Chondrocyte (in vitro differentiated cells): ENCODE data around the gene PDCD5. TPM values are rescaled to one million over a fixed set of nuclear protein-coding genes. Genes with fewer than 3 reads are reported as not detected.

Experiments
- DNase-seq: peaks from one replicate; pipeline ENCODE4 v3.0.0; 2021; ENCODE audit warnings: mixed read lengths, low spot score
- H3K27ac Mint-ChIP-seq: one replicate; pipeline ENCODE4 v1.8.0; 2021; ENCODE audit warnings: mild to moderate bottlenecking, moderate library complexity, mixed read lengths; ENCODE audit not compliant: unreplicated experiment
- H3K27me3 Mint-ChIP-seq: 2 replicates; pipeline ENCODE4 v1.8.0; 2021; ENCODE audit warnings: low read depth, mixed read lengths
- H3K36me3 Mint-ChIP-seq: 2 replicates; pipeline ENCODE4 v1.8.0; 2021; ENCODE audit warnings: low read depth, mixed read lengths
- H3K4me1 Mint-ChIP-seq: 2 replicates; pipeline ENCODE4 v1.8.0; 2021; ENCODE audit warnings: low read depth, mild to moderate bottlenecking, mixed read lengths
- H3K4me3 Mint-ChIP-seq: one replicate; pipeline ENCODE4 v1.8.0; 2021; ENCODE audit warnings: mild to moderate bottlenecking, moderate library complexity, mixed read lengths; ENCODE audit not compliant: unreplicated experiment
- H3K9me3 Mint-ChIP-seq: 2 replicates; pipeline ENCODE4 v1.8.0; 2021; ENCODE audit warnings: low read depth, mixed read lengths
- total RNA-seq: library from RNA; stranded (reverse); gene quantifications from 3 replicates; pipeline ENCODE4 v1.2.1, GENCODE V29; 2021
- TF ChIP-seq, protein P1 (sequence below): fragments of 200-600 bp; sonication (generic); IDR thresholded peaks from 2 replicates; pipeline ENCODE4 v1.5.0; 2021; ENCODE audit warnings: antibody characterized with exemption, mild to moderate bottlenecking, moderate library complexity

PDCD5 gene
- total RNA-seq, 1 donor from 2014 or later: 108 TPM

DNA sequence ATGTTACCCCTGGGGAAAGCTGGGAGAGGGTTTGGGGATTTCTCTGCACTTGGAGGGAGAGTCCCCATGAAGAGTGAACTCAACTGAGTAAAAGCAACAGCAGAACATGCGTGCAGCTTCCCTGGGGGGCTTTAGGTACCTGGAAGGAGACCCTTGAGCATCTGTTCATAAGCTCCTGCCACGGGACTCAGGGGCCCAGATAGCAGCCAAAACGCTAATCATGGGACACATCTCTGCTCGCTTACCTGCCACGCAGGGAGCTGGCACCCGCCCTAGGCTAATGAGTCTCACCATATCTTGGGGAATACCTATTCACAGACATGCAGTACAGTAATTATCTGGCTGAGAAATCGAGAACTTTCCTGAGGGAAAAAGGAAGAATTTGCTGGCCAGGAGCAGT, 33.9 kb downstream of the PDCD5 start:
- Mint-ChIP-seq H3K36me3 (peaks cover 41% of the 10 kb centered on the region), H3K4me3 (no peak overlapping the region), H3K27me3 (no peaks in the 10 kb centered on the region)

DNA sequence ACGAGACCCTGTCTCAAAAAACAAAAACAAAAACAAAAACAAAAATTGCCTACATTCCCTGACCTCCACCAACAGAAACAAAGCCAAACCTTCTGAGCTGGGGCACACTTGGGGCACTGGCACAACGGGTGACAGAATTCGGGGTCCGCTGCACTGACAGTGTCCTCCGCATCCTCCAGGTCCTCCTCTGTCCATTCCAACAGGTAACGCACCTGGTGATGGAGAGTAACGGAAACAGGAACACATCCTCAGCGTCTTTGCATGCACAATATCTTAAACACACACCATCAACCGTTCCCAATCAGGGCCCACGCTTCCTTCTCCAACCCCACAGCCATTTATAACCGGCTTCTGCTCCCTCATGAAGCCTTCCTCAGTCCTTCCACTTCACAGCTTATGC, 34.6 kb downstream of the PDCD5 start:
- no peaks in the 10 kb centered on the region for H3K4me1 Mint-ChIP-seq
- no peak overlapping the region for H3K4me3 Mint-ChIP-seq
- peaks cover 10% of the 10 kb centered on the region for H3K9me3 Mint-ChIP-seq
- peak; percentile 57 for DNase-seq
- no peak overlapping the region for H3K27ac Mint-ChIP-seq
- TF ChIP-seq, protein P1, sequence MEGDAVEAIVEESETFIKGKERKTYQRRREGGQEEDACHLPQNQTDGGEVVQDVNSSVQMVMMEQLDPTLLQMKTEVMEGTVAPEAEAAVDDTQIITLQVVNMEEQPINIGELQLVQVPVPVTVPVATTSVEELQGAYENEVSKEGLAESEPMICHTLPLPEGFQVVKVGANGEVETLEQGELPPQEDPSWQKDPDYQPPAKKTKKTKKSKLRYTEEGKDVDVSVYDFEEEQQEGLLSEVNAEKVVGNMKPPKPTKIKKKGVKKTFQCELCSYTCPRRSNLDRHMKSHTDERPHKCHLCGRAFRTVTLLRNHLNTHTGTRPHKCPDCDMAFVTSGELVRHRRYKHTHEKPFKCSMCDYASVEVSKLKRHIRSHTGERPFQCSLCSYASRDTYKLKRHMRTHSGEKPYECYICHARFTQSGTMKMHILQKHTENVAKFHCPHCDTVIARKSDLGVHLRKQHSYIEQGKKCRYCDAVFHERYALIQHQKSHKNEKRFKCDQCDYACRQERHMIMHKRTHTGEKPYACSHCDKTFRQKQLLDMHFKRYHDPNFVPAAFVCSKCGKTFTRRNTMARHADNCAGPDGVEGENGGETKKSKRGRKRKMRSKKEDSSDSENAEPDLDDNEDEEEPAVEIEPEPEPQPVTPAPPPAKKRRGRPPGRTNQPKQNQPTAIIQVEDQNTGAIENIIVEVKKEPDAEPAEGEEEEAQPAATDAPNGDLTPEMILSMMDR: no peak
- H3K27me3 Mint-ChIP-seq: no peaks in the 10 kb centered on the region
- H3K36me3 Mint-ChIP-seq: peaks cover 41% of the 10 kb centered on the region

More for the DNA sequence above, 33.9 kb downstream of the PDCD5 start:
- Mint-ChIP-seq H3K27ac (no peak overlapping the region), H3K4me1 (no peaks in the 10 kb centered on the region), H3K9me3 (peaks cover 10% of the 10 kb centered on the region)
- peak; percentile 57 for DNase-seq
- TF ChIP-seq, protein P1: no peak

DNA sequence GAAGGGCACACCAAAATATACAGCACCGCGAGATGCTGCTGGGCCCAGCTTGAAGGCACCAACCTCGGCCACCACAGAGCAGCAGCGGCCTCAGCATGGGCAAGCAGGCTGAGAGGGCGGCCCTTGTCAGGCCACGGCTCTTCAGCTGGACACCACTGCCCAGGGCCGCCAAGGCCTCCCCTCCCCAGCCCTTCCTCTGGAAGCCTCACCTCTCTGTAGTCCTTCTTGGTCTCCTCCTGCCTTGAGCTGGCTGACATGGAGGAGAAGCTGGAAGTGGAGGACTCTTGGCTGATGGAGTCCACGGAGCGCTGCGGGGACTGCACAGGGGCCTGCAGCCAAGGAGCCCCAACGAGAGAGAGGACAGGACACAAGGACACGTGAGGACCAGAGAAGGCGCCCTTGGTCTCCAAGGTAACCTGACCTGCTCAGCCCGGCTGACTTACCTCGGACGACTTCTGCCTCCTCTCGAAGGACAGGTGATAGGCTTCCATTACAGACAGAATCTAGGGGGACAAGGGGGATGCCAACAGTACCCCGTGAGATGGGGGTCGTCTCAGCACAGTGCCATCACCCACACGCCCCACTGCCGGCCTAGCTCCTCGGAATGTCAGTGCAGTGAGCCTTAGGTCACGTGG, 38.2 kb downstream of the PDCD5 start:
- H3K27ac Mint-ChIP-seq: no peak overlapping the region
- TF ChIP-seq, protein P1: no peak
- H3K27me3 Mint-ChIP-seq: no peaks in the 10 kb centered on the region
- H3K9me3 Mint-ChIP-seq: no peaks in the 10 kb centered on the region
- peak; percentile 68 for DNase-seq
- no peaks in the 10 kb centered on the region for H3K4me1 Mint-ChIP-seq
- H3K36me3 Mint-ChIP-seq: peaks cover 38% of the 10 kb centered on the region
- H3K4me3 Mint-ChIP-seq: no peak overlapping the region

DNA sequence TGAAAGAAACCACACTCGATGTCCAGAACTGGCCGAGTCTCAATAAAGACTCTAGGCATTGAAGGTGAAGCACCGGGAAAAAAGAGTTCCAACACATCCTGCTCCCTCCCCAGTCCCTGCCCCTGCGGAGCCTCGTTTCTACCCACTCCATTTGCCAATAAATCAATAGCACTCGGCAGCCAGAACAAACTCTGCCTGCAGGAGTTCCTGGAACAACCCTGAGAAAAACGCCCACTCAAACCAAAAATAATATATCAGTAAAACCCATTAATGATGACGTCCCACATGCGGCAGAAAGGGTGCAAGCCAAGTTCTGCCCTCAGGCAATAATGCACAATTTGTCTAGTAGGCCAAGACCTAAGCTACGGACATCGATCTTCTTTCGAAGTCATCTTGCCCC, 41.0 kb downstream of the PDCD5 start:
- Mint-ChIP-seq H3K4me1 (no peaks in the 10 kb centered on the region), H3K27ac (no peak overlapping the region), H3K27me3 (no peaks in the 10 kb centered on the region)

DNA sequence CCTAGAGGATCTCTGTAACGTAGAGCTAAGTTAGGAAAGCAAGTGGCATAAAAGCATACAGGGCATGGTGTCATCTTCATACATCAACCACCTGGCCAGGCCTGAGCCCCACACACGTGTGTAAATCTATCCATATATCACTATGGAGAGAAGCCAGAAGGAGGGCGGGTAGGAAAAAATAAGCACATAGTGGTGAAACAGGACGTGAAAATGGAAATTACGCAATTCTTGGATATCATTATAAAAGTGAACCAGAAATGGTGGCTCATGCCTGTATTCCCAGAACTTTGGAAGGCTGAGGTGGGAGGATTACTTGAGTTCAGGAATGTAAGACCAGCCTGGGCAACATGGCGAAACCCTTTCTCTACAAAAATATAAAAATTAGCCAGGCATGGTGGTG, 43.4 kb downstream of the PDCD5 start:
- no peak for DNase-seq
- no peak overlapping the region for H3K27ac Mint-ChIP-seq

More for the DNA sequence above, 41.0 kb downstream of the PDCD5 start:
- no peaks in the 10 kb centered on the region for H3K9me3 Mint-ChIP-seq
- TF ChIP-seq, protein P1: no peak
- DNase-seq: no peak
- no peak overlapping the region for H3K4me3 Mint-ChIP-seq
- H3K36me3 Mint-ChIP-seq: peaks cover 31% of the 10 kb centered on the region

More for the DNA sequence above, 43.4 kb downstream of the PDCD5 start:
- no peaks in the 10 kb centered on the region for H3K9me3 Mint-ChIP-seq
- TF ChIP-seq, protein P1: no peak
- no peak overlapping the region for H3K4me3 Mint-ChIP-seq
- peaks cover 29% of the 10 kb centered on the region for H3K36me3 Mint-ChIP-seq
- H3K4me1 Mint-ChIP-seq: no peaks in the 10 kb centered on the region
- H3K27me3 Mint-ChIP-seq: no peaks in the 10 kb centered on the region
